Kidney epithelial cell (primary cell): Measurements from ENCODE around the gene PIM1. TPM values are rescaled to one million over a fixed set of nuclear protein-coding genes. Genes with fewer than 3 reads are reported as not detected.
"Not testable (repeated sequence)": the region's sequence is repeated elsewhere in the genome, so short reads cannot be mapped to it uniquely, and the experiment has no call there.

Experiments used
- DNase-seq: peaks from one replicate; pipeline ENCODE4 v3.0.0-alpha.2; 2010; ENCODE audit warnings: low read depth
- H3K27me3 ChIP-seq: 2 replicates; pipeline ENCODE4 v1.6.0; 2011; ENCODE audit warnings: low read length; ENCODE audit not compliant: control insufficient read depth, insufficient read depth
- H3K36me3 ChIP-seq: 2 replicates; pipeline ENCODE4 v1.5.1; 2011; ENCODE audit warnings: low read length; ENCODE audit not compliant: control insufficient read depth, insufficient read depth
- H3K4me3 ChIP-seq: 2 replicates; pipeline ENCODE4 v1.5.1; 2011; ENCODE audit warnings: low read depth, mild to moderate bottlenecking, control low read depth, low read length
- total RNA-seq: library from RNA; depleted of rRNA; stranded (reverse); fragments of >200 nt; gene quantifications from 2 replicates; pipeline ENCODE4 v1.2.3, GENCODE V29; 2015
- TF ChIP-seq, protein P1 (sequence below): IDR thresholded peaks from 2 replicates; pipeline ENCODE4 v1.5.1; 2011; ENCODE audit warnings: mild to moderate bottlenecking, moderate library complexity, low read length, control low read depth, inconsistent platforms; ENCODE audit not compliant: insufficient read depth, poor library complexity, severe bottlenecking

PIM1 gene
- total RNA-seq, 1 donor from 2014 or later: 18.2 TPM

DNA sequence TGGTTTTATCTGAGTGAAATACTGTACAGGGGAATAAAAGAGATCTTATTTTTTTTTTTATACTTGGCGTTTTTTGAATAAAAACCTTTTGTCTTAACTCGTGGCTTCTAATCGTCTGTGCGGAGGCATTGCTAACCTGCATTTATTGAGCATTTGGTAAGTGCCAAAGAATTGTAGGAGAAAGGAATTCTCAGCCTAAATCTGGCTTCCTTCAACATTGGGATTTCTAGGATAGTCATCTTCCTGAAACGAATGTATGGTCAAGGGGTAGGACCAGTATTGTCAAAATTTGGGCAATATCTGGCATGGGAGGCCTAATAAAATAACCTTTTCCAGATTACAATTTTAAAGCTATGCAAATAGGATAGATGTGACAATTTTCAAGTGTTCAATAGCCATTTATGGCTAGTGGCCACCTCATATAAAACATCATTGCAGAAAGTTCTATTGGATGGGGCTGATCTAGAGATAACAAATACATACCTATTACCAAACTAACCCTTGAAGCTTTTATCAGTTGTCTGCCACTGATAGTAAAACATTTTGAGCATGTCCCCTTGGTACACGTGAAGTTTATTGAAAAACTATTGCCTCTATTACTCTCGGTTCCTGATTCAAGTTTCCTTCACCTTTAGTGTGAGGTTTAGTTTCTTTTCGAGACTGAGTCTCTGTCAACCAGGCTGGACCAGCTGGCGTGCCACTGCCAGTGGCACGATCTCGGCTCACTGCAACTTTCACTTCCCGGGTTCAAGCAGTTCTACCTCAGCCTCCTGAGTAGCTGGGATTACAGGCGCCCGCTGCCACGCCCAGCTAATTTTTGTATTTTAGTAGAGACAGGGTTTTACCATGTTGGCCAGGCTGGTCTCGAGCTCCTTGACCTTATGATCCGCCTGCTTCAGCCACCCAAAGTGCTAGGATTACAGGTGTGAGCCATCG lies 5.6 kb downstream of the PIM1 start:
- peaks cover 7% of the 10 kb centered on the region for H3K36me3 ChIP-seq
- TF ChIP-seq, protein P1, sequence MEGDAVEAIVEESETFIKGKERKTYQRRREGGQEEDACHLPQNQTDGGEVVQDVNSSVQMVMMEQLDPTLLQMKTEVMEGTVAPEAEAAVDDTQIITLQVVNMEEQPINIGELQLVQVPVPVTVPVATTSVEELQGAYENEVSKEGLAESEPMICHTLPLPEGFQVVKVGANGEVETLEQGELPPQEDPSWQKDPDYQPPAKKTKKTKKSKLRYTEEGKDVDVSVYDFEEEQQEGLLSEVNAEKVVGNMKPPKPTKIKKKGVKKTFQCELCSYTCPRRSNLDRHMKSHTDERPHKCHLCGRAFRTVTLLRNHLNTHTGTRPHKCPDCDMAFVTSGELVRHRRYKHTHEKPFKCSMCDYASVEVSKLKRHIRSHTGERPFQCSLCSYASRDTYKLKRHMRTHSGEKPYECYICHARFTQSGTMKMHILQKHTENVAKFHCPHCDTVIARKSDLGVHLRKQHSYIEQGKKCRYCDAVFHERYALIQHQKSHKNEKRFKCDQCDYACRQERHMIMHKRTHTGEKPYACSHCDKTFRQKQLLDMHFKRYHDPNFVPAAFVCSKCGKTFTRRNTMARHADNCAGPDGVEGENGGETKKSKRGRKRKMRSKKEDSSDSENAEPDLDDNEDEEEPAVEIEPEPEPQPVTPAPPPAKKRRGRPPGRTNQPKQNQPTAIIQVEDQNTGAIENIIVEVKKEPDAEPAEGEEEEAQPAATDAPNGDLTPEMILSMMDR: no peak
- DNase-seq: no peak

DNA sequence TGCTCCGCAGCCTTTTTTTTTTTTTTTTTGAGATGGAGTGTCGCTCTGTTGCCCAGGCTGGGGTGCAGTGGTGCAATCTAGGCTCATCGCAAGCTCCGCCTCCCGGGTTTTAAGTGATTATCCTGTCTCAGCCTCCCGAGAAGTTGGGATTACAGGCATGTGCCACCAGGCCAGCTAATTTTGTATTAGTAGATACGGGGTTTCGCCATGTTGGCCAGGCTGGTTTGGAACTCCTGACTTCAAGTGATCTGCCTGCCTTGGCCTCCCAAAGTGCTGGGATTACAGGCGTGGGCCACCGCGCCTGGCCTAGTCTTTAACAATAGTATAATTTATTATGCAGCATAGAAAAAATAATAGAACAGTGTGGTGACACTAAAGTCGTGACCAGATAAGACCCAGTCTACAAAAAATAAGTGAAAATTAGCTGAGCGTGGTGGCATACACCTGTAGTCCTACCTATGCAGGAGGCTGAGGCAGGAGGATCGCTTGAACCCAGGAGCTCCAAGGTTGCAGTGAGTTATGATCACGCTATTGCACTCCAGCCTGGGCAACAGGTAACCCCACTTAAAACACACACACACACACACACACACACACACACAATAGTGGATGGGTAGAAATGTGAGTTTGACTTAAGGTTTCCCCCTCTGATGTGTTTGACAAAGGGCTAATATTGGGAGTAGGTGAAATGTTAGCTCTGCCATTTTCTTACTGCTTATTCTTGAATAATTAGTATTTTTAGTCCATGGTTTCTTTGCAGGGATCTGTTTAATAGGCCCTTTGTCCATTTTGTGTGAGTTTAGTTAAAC lies 6.5 kb downstream of the PIM1 start:
- no peak overlapping the region for H3K4me3 ChIP-seq
- no peak for DNase-seq
- H3K27me3 ChIP-seq: no peaks in the 10 kb centered on the region
- H3K36me3 ChIP-seq: peaks cover 5% of the 10 kb centered on the region
- TF ChIP-seq, protein P1: no peak

More for the DNA sequence above, 5.6 kb downstream of the PIM1 start:
- no peak overlapping the region for H3K4me3 ChIP-seq
- no peaks in the 10 kb centered on the region for H3K27me3 ChIP-seq

DNA sequence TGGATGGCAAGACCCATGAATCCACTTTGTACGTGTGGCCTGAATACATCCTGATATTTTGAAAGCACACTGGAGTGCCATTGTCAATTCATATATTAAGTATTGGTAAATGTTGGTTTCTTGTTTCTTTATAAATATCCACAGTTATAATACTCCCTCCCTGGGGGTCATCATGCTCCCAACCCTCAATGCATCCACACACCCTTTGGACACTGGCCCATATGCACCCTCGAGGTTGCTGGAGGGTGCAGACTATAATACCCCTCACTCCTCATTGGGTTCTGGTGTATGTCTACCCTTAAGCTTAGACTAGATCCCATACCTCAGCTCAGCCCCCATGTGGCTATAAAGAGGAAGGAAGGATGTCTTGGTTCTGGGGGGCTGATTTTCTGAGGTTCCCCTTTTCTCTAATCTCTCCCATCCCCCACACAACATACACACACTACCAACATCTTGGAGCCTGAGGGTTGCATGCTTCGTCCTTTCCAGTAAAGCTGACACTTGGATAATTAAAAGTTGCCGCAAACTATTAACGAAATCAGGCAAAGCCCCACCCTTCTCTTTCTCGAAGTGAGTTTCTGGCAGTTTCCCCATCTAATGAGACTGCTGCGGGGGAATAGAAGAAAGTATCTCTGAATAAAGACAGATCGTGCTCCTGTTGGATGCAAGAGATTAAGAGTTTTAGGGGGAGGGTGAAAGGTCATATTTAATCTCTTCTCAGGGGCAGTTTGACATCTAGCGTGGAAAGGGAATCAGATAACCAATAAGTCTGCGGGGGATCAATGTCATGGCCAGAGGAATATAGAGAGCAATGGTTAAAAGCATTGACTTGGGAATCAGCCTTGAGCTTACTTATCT lies 7.4 kb downstream of the PIM1 start:
- TF ChIP-seq, protein P1: no peak
- no peak for DNase-seq
- Histone ChIP-seq H3K27me3 (no peaks in the 10 kb centered on the region), H3K4me3 (no peak overlapping the region), H3K36me3 (peaks cover 5% of the 10 kb centered on the region)

DNA sequence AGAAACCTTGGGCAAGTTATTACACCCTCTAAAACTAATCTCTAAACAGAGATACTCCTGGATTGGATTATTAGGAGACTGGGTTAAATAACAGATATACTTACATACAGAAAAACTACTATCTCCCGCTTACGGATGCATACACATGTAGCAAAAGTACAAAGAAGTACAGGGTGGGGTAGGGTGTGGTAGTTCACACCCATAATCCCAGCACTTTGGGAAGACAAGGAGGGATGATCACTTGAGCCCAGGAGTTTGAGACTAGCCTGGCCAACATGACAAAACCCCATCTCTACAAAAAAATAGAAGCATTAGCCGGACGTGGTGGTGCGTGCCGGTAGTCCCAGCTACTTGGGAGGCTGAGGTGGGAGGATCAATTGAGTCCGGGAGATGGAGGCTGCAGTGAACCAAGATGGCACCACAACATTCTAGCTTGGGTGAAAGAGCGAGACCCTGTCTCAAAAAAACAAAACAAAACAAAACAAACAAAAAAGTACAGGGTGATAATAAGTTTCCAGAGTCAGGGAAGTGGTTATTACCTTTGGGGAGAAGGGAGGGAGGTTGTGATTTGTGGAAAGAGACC lies 8.1 kb downstream of the PIM1 start:
- TF ChIP-seq, protein P1: no peak
- Histone ChIP-seq H3K27me3 (no peaks in the 10 kb centered on the region), H3K4me3 (no peak overlapping the region), H3K36me3 (peaks cover 5% of the 10 kb centered on the region)
- no peak for DNase-seq

DNA sequence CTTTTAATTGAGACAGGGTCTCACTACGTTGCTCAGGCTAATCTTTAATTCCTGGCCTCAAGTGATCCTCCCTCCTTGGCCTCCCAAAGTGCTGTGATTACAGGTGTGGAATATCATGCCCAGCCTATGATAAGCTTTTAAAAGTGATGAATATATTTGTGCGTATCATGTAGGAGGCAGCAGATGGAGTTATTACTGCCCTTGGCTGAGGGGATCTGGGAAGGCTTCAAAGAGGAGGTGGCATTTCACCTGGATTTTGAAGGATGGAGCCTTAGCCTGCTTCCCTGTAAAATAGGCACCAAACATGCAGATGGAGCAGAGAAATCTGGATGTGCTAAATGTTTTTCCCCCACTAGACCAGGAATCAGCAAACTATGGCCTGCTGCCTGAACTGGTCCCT lies 10.1 kb downstream of the PIM1 start:
- H3K27me3 ChIP-seq: no peaks in the 10 kb centered on the region
- H3K4me3 ChIP-seq: no peak overlapping the region
- TF ChIP-seq, protein P1: no peak
- DNase-seq: no peak
- H3K36me3 ChIP-seq: peaks cover under 1% of the 10 kb centered on the region

DNA sequence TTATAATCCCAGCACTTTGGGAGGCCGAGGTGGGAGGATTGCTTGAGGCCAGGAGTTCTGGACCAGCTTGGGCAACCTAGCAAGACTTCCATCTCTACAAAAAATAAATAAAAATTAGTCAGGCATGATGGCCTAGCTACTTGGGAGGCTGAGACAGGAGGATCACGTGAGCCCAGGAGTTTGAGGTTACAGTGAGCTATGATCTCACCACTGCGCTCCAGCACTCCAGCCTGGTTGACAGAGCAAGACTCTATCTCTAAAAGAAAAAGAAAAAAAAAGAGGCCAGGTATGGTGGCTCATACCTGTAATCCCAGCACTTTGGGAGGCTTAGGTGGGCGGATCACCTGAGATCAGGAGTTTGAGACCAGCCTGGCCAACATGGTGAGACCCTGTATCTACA lies 10.7 kb downstream of the PIM1 start:
- not testable (repeated sequence) for H3K27me3 ChIP-seq, H3K4me3 ChIP-seq, DNase-seq, H3K36me3 ChIP-seq
